Sigmoid colon (tissue), 7 donors: ENCODE results near the gene KLHL22. TPM values are rescaled to one million over a fixed set of nuclear protein-coding genes. Genes with fewer than 3 reads are reported as not detected.

Experiments used
- DNase-seq: peaks from one replicate; pipeline ENCODE4 v3.0.0-alpha.2; 2019
- H3K27ac ChIP-seq, 4 donors: fragments of 200-600 bp; sonication (generic); one replicate each; pipeline ENCODE4 v1.5.1; 2016 to 2019; ENCODE audit warnings: mild to moderate bottlenecking in 1 of 4
- H3K27me3 ChIP-seq, 3 donors: fragments of 200-600 bp; sonication (generic); one replicate each; pipeline ENCODE4 v1.5.1; 2019; ENCODE audit warnings: mild to moderate bottlenecking in 1 of 3
- H3K36me3 ChIP-seq, 4 donors: fragments of 200-600 bp; sonication (generic); one replicate each; pipeline ENCODE4 v1.5.1; 2016 to 2019
- H3K4me1 ChIP-seq, 4 donors: fragments of 200-600 bp; sonication (generic); one replicate each; pipeline ENCODE4 v1.5.1; 2017 to 2019
- H3K4me3 ChIP-seq, 4 donors: fragments of 200-600 bp; sonication (generic); one replicate each; pipeline ENCODE4 v1.5.1; 2017 to 2019; ENCODE audit warnings: mild to moderate bottlenecking in 2 of 4, moderate library complexity in 1 of 4
- H3K9me3 ChIP-seq, 4 donors: fragments of 200-600 bp in 3 of 4; sonication (generic) in 3 of 4; one replicate each; pipeline versions ENCODE4 v1.5.1 to v1.6.1; 2013 to 2019
- EP300 ChIP-seq, 4 donors: sonication (generic); formaldehyde crosslinking; IDR thresholded peaks; one replicate each; pipeline ENCODE4 v1.6.1; 2017; ENCODE audit warnings: antibody characterized with exemption in 4 of 4
- POLR2A ChIP-seq, 2 donors: fragments of 450-650 bp; IDR thresholded peaks; one replicate each; pipeline ENCODE4 v1.6.1; 2016; ENCODE audit warnings: antibody characterized with exemption in 2 of 2, mild to moderate bottlenecking in 2 of 2, moderate library complexity in 2 of 2
- POLR2AphosphoS5 ChIP-seq, 4 donors: sonication (generic); formaldehyde crosslinking; IDR thresholded peaks; one replicate each; pipeline ENCODE4 v1.6.1; 2017; ENCODE audit warnings: antibody characterized with exemption in 4 of 4
- WGBS, 2 donors: extraction: QIAGEN DNeasy Blood & Tissue Kit; methylation state at CpG; one replicate each; pipeline ENCODE4 v1.1.7; 2013; 5-methylcytosine and 5-hydroxymethylcytosine counted together
- intact Hi-C: fragments of 100-400 bp; cut with DNase I; formaldehyde crosslinking; loops from one replicate; pipeline ENCODE4 v1.15.1; 2023
- polyA plus RNA-seq, 3 donors: library from polyadenylated mRNA; stranded (reverse); fragments of 200-250 nt; gene quantifications; one replicate each; pipeline ENCODE4 v1.2.3, GENCODE V29; 2013
- total RNA-seq, 4 donors: library from RNA; depleted of rRNA; stranded (reverse); fragments of >200 nt; gene quantifications; one replicate each; pipeline ENCODE4 v1.1.0, GENCODE V29; 2016
- TF ChIP-seq, protein P1 (sequence below), 4 experiments: fragments of 450-650 bp in 3 of 4; fragments of 200-600 bp in 1 of 4; IDR thresholded peaks; one replicate each; pipeline ENCODE4 v1.5.1; 2016 to 2019; ENCODE audit warnings: antibody characterized with exemption in 4 of 4, mild to moderate bottlenecking in 3 of 4, moderate library complexity in 2 of 4
- donor health status: healthy with polysubstance abuse.
- donor health status: Bipolar disorder and iron deficiency.
- donor health status: healthy.

KLHL22 gene
- total and polyA plus RNA-seq, 7 donors = 5.4 to 39.6 (median 26.4) TPM

DNA sequence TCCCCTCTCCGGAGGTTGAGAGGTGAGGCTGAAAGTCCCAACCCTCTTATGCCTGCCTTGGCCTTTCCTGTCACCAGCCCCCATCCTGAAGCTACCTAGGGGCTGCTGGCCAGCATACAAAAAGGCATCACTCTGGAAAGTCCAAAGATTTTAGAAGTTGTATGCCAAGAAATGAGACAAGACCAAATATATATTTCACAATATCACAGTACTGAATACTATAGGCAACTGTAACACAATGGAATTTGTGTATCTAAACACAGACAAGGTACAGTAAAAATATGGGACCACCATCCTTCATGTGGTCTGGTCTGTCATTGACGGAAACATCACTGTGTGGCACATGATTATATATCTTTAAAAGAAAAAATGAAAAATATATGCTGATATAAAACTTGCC lies 4.2 kb downstream of the KLHL22 start:
- H3K4me3 ChIP-seq = no peak overlapping the region
- 94 to 95% methylated on average over 2 of the region's 2 CpGs for WGBS, 2 donors
- intact Hi-C loops = loop anchor here (10.0 kb wide), 1 partner anchor 213 kb away; no protein-coding TSS in a partner anchor
- H3K27me3 ChIP-seq = no peaks in the 10 kb centered on the region
- TF ChIP-seq POLR2AphosphoS5 (IDR thresholded peaks at IDR 0.05) (no peak), POLR2A (IDR thresholded peaks at IDR 0.05) (no peak), EP300 (IDR thresholded peaks at IDR 0.05) (no peak)
- TF ChIP-seq, protein P1, sequence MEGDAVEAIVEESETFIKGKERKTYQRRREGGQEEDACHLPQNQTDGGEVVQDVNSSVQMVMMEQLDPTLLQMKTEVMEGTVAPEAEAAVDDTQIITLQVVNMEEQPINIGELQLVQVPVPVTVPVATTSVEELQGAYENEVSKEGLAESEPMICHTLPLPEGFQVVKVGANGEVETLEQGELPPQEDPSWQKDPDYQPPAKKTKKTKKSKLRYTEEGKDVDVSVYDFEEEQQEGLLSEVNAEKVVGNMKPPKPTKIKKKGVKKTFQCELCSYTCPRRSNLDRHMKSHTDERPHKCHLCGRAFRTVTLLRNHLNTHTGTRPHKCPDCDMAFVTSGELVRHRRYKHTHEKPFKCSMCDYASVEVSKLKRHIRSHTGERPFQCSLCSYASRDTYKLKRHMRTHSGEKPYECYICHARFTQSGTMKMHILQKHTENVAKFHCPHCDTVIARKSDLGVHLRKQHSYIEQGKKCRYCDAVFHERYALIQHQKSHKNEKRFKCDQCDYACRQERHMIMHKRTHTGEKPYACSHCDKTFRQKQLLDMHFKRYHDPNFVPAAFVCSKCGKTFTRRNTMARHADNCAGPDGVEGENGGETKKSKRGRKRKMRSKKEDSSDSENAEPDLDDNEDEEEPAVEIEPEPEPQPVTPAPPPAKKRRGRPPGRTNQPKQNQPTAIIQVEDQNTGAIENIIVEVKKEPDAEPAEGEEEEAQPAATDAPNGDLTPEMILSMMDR (IDR thresholded peaks at IDR 0.05) = no peak
- no peaks in the 10 kb centered on the region for H3K9me3 ChIP-seq
- H3K36me3 ChIP-seq = peaks cover 0 to 8% (median 0%) of the 10 kb centered on the region in 4 donors
- no peak overlapping the region for H3K27ac ChIP-seq
- peaks cover 0 to 32% (median 20%) of the 10 kb centered on the region in 4 donors for H3K4me1 ChIP-seq
- DNase-seq = no peak

DNA sequence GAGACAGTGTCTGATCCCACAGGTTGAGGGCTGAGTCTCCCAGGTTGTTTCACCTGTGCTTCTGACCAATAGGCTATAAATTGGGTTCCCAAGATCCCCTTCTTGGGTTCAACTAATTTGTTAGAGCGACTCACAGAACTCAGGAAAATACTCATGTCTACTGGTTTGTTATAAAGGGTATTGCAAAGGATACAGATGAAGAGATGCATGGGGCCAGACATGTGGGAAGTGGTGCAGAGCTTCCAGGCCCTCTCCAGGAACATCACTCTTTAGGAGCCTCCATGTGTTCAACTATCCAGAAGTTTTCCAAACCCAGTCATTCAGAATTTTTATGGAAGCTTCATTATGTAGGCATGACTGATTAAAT lies 4.7 kb downstream of the KLHL22 start:
- H3K36me3 ChIP-seq = peaks cover 0 to 8% (median 0%) of the 10 kb centered on the region in 4 donors
- WGBS, 2 donors = 98 to 99% methylated on average over 1 of the region's 1 CpG
- no peaks in the 10 kb centered on the region for H3K9me3 ChIP-seq
- no peaks in the 10 kb centered on the region for H3K27me3 ChIP-seq
- intact Hi-C loops = loop anchor here (10.0 kb wide), 1 partner anchor 214 kb away; no protein-coding TSS in a partner anchor
- H3K27ac ChIP-seq = no peak overlapping the region
- peaks cover 0 to 32% (median 20%) of the 10 kb centered on the region in 4 donors for H3K4me1 ChIP-seq
- TF ChIP-seq POLR2AphosphoS5 (IDR thresholded peaks at IDR 0.05) (no peak), POLR2A (IDR thresholded peaks at IDR 0.05) (no peak), EP300 (IDR thresholded peaks at IDR 0.05) (no peak)
- TF ChIP-seq, protein P1 (IDR thresholded peaks at IDR 0.05) = no peak
- H3K4me3 ChIP-seq = no peak overlapping the region
- no peak for DNase-seq

DNA sequence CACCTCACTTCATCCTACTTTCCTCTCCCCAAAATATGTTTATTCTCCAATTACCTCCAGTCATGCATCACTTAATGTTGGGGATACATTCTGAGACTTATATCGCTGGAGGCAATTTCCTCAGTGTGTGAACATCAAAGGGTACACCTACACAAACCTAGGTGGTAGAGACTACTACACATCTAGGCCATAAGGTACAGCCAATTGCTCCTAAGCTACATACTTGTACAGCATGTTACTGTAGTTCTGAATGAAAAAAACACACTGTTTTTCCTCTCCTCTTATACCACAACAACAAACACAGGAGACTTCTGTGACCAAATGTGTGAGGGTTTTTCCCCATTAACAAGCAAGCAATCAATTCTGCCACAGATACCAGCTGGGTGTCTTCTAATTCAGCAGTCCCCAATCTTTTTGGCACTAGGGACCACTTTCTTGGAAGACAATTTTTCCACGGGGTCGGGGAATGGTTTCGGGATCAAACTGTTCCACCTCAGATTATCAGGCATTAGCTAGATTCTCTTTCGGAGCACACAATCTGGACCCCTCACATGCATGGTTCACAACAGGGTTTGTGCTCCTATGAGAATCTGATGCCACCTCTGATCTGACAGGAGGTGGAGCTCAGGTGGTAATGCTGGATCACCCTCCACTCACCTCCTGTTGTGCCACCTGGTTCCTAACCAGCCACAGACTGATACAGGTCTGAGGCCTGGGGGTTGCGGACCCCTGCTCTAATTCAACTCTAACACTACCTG lies 5.2 kb downstream of the KLHL22 start:
- TF ChIP-seq POLR2AphosphoS5 (IDR thresholded peaks at IDR 0.05) (no peak), POLR2A (IDR thresholded peaks at IDR 0.05) (no peak)
- H3K36me3 ChIP-seq = peaks cover 0 to 8% (median 0%) of the 10 kb centered on the region in 4 donors
- no peak overlapping the region for H3K4me3 ChIP-seq
- no peak for DNase-seq
- intact Hi-C loops = loop anchor here (10.0 kb wide), 1 partner anchor 214 kb away; no protein-coding TSS in a partner anchor
- H3K27ac ChIP-seq = no peak overlapping the region
- H3K9me3 ChIP-seq = no peaks in the 10 kb centered on the region
- 92 to 95% methylated on average over 6 of the region's 6 CpGs for WGBS, 2 donors
- H3K4me1 ChIP-seq = peaks cover 0 to 32% (median 20%) of the 10 kb centered on the region in 4 donors
- no peaks in the 10 kb centered on the region for H3K27me3 ChIP-seq

DNA sequence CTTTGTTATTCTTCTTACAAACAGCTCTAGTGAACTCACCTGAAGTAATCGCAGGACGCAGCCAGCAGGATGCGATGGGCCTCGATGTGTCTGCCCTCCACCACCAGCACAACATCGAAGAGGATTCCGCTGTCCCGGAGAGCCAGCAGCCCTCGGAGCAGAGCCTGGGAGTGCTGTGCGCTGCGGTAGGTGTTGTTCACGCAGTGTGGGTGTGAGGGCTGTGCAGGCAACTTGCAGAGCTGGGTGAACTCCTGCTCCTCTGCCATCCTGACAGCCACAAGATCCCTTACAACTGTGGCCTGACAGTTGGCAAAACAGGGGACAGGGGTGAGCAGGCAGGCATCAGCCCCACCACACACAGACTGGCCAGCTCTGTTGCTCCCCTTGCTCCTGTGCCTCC lies 6.6 kb downstream of the KLHL22 start:
- H3K9me3 ChIP-seq = no peaks in the 10 kb centered on the region
- peaks cover 0 to 23% (median 11%) of the 10 kb centered on the region in 4 donors for H3K4me1 ChIP-seq
- no peaks in the 10 kb centered on the region for H3K27me3 ChIP-seq
- intact Hi-C loops = no loop called here
- 92 to 95% methylated on average over 11 of the region's 11 CpGs for WGBS, 2 donors
- H3K36me3 ChIP-seq = peaks cover 0 to 8% (median 0%) of the 10 kb centered on the region in 4 donors
- no peak for TF ChIP-seq EP300 (IDR thresholded peaks at IDR 0.05)
- TF ChIP-seq, protein P1 (IDR thresholded peaks at IDR 0.05) = no peak
- TF ChIP-seq POLR2A (IDR thresholded peaks at IDR 0.05) = no peak
- no peak for TF ChIP-seq POLR2AphosphoS5 (IDR thresholded peaks at IDR 0.05)
- no peak overlapping the region for H3K4me3 ChIP-seq
- no peak for DNase-seq
- H3K27ac ChIP-seq = no peak overlapping the region

DNA sequence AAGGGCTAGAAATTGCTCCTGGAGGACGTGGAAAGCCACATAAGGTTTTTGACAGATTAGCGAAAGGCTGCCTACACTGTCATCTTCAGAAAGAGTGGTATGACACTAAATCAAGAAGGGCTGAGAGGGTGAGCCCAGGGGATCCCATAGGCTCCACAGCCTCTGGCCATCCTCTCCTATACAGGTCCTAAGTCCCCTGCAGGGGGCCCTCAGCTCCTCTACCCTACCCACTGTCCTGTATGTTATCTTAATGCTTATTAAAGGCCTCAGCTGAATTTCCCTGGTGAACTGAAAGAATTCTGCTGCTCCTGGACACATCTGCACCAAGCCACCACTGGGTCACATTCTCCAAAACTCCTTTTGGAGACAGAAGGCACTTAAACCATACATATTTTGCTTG lies 7.9 kb downstream of the KLHL22 start:
- H3K4me3 ChIP-seq = no peak overlapping the region
- intact Hi-C loops = no loop called here
- H3K9me3 ChIP-seq = no peaks in the 10 kb centered on the region
- no peaks in the 10 kb centered on the region for H3K27me3 ChIP-seq
- WGBS, 2 donors = 95% methylated on average over 2 of the region's 2 CpGs
- peaks cover 0 to 11% (median 3%) of the 10 kb centered on the region in 4 donors for H3K4me1 ChIP-seq
- H3K27ac ChIP-seq = no peak overlapping the region
- H3K36me3 ChIP-seq = peaks cover 0 to 8% (median 0%) of the 10 kb centered on the region in 4 donors
- no peak for DNase-seq
- no peak for TF ChIP-seq POLR2A (IDR thresholded peaks at IDR 0.05)
- TF ChIP-seq EP300 (IDR thresholded peaks at IDR 0.05) = no peak
- TF ChIP-seq, protein P1 (IDR thresholded peaks at IDR 0.05) = no peak
- no peak for TF ChIP-seq POLR2AphosphoS5 (IDR thresholded peaks at IDR 0.05)
